ENCODE measurements around the gene KAZN.

Gene KAZN

DNA sequence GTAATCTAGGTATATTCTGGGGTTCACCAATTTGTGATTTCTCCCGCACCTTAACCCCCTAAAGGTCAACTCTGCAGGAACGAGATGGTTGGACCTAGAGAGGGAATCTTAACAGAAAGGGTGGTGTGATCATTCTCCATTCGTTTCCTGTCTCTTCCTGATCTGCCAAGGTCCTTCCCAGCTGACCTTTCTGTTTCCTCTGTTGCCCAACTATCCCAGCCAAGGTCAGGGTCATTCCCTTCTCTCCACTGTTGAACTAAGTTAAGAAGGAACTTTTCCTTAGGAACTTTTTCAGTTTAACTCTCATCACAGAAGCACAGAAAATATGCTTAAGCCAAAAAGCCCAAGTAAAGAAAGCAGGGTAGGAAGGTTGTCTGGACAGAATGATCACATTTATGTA is 49.3 kb downstream of the KAZN start:
- DNase-seq (ENCODE audit: low read depth): no peak

DNA sequence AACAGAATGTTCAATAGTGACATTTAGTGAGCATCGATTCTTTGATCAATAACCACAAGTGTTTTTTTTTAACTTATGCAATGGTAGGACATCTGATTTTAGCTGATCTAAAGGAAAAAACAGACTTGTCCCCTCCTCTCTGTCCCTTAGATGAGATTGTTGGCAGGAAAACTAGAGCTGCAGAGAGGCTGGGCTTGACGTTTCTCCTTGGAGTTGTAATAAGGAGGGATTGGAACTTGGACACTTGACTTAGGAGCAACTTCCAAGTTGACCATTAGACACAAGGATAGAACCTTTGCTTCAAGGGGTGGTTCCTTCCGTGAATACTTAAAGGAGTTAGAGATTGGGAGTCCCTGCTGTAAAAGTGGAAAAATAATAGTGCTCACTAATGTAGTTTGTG is 49.9 kb downstream of the KAZN start:
- DNase-seq (ENCODE audit: low read depth): no peak

DNA sequence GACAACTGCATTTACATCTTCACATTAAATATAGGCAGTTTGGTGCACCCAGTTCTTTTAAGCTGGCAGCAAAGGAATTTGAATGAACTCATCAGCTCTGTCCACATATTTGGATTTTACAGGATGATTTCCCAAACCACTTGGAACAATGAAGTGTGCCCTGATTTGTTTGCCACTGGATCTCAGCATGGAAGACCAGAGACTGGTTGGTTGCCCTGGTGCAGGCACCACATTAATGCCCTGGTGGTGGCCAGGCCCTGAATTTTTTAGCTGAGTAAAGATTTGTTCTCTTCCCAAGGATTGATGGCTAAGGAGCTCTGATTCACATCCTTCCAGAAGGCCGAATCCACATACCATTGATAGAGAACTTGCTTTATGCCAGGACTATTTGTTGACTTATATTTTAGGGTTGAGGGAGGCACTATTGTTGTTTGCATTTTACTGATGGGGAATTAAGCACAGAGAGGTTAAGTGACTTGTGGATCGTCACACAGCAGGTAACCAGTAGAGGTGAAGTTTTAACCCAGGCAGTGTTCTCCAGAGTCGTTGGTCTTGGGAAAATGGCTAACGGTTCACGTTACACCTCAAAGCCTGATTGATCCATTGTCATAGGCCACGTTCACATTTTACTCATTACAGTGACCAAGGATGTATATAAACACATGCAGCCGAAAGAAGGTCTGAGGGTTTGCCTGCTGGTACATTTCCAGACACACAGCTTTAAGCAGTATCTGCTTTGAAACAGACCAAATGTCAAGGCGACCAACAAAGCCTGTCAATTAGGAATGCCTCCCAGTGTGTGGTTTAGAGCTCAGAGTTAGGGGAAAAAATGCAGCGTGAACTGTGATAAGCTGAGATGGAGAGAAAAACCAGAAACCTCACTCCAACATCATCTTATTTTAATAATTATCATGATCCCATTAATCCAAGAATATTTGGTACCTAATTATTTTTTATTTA is 50.7 kb downstream of the KAZN start:
- DNase-seq (ENCODE audit: low read depth): no peak

DNA sequence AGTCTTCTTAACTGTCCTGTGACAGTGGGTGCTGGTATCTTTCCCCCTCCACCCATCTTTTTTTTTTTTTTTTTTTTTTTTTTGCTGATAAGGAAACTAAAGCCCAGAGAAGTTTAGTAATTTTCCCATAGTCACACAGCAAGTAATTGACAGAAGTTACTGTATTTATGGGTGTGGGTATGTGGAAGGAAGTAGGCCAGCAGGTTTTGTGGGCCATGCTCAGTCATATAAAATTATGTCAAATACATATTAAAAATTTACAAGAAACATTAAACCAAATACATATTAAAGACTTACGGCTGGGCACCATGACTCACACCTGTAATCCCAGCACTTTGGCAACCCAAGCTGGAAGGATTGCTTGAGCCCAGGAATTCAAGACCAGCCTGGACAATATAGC is 51.5 kb downstream of the KAZN start:
- DNase-seq (ENCODE audit: low read depth): no peak

DNA sequence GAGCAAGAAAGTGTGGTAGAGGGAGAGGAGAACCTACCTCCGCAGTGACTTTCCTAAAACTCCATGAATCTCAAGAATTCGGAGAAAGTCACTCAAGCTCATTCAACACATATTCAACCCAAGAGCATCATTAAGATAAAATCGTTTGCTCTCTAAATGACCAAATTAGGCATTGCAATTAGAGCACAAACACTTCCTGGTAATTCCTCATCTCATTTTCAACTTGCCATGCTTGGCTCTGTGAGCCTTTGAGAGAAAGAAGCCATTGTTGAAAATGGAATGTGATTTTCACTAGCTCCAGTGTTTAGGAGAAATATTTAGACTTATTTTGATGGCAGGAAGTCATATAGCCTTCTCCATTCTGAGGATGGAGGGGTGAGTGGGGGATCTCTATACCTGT is 52.5 kb downstream of the KAZN start:
- no peak for DNase-seq (ENCODE audit: low read depth)

DNA sequence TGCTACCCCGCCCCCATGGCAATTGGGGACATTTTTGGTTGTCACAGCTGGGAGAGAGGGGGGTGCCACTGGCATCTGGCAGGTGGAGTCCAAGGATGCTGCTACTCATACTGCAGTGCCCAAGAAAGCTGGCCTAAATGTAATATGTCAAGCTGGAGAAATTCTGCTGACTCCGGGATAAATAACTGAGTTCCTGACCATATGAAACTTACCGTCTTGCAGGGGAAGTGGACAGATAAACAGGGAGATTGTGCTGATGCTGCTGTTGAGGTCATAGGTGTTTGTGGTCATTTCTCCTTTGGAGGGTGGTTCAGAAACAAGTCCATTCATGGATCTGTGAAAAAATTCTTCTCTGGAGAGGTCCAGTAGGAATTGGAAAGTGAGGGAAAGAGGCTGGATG is 54.4 kb downstream of the KAZN start:
- no peak for DNase-seq (ENCODE audit: low read depth)

DNA sequence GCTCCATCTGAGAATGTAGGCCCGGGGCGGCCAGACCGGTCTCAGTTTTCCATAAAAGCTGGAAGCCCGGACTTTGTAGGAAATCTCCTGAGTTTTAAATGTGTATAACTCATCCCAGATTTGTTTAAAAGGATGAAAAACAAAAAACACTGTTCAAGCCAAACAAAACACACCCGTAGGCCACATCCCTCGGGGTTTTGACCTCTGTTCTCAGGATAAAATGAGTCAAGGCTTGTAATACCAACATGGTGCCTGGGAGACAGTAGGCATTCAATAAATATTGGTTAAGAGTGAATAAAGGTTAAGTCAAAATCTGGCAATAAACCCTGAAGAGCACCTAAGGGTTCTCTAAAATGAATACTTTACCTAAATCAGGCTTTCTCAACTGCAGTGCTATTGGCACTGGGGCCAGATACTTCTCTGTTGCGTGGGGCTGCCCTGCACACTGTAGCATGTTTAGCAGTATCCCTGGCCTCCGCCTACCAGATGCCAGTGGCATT is 55.0 kb downstream of the KAZN start:
- no peak for DNase-seq (ENCODE audit: low read depth)

DNA sequence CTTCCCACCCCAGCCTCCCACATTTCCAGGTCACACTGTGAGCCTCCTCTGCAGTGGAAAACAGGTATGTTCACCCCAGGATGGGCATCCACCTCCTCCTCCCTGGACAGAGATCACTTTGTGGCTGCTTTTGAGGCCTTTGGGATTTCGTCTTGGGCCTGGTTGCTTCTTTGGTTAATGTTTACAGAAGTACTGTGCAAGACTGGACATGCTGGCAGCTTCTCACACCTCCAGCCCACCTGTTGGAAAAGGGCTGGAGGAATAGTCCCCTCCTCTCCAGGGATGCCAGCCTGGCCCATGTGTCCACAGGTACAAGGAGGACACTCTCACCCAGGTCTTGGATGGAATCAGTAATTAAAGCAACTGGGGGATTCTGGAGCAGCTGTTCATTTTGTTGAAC is 56.1 kb downstream of the KAZN start:
- DNase-seq (ENCODE audit: low read depth): no peak

DNA sequence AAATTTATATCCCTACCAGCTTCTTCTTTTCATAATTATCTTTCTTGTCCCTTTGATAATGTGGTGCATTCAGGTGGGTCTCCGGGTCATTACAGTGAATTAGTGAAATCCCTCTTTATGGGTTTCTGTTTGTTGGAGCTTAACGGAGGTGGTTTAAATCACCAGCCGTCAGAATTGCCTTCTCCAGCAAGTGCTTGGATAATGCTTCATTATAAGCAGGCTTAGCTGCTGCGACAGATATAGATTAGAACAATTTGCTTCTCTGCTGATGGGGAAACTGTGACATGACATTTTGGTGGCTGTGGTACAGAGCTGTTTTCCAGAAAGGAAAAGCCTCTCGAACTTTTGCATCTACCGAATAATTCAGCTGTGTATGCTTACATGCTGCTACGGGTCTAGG is 56.9 kb downstream of the KAZN start:
- DNase-seq (ENCODE audit: low read depth): no peak

DNA sequence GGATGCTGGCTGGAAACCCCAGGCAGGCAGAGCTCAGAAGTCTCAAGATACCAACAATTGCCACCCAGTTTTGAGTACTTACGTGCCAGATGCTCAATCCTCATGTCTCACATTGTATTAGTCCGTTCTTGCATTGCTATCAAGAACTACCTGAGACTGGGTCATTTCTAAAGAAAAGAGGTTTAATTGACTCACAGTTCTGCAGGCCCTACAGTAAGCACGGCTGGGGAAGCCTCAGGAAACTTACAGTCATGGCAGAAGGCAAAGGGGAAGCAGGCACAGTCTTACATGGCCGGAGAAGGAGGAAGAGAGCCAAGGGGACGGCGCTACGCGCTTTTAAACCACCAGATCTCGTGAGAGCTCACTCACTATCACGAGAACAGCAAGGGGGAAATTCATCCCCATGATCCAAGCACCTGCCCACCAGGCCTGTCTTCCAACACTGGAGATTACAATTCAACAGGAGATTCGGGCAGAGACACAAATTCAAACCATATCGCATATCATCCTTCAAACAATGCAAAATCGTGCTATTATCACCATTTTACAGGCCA is 58.0 kb downstream of the KAZN start:
- no peak for DNase-seq (ENCODE audit: low read depth)

DNA sequence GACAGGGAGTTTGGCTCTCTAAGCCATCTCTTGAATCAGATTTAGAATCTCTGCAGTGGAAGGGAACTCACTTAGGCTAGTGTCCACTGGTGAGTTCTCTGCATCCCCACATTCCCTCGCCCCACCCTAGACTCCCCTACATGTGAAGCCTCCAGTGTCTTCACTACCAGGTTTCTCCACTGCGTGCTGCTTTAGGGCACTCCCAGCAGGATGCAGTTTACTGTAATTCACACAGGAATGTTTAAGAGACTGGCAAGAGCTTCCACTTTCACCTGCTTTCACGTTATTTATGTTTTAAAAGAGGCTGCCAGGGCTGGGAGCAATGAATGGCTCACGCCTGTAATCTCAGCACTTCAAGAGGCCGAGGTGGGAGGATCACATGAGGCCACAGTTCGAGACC is 60.2 kb downstream of the KAZN start:
- no peak for DNase-seq (ENCODE audit: low read depth)

DNA sequence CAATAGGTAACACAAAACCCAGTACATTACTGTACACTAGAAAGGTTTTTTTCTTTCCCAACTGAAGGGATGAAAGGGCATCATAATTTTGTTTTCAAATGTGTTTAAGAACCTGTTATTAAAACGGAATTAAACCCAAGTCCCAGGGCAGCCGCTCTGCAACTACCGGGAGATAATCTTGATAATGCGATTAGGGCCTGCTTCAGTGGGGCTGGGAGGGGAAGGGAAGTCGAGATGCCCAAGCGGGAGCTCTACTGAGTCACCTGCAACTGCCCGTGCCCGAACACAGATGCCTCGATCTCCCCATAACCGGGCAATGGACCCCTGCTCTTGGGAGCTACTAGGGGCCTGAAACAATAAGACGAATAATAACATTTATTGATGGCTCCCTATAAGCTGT is 61.4 kb downstream of the KAZN start:
- DNase-seq (ENCODE audit: low read depth): no peak

DNA sequence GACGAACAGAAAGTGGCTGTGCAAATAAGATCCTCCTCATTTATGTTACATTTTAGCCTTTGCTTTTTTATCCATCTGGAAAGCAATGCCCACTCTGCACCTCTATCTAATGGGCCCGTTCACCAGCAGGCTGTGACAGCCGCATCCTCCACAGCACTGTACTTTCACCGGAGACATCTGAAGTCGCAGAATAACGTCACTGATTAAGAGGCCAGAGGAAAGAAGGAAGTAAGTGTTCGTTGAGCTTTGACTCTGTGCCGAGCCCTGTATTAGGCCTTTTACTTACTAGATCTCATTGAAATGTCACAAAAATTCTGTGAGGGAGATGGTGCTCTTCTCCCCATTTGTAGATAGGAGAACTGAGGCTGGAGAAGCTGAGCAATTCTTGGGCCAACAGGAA is 62.3 kb downstream of the KAZN start:
- no peak for DNase-seq (ENCODE audit: low read depth)

DNA sequence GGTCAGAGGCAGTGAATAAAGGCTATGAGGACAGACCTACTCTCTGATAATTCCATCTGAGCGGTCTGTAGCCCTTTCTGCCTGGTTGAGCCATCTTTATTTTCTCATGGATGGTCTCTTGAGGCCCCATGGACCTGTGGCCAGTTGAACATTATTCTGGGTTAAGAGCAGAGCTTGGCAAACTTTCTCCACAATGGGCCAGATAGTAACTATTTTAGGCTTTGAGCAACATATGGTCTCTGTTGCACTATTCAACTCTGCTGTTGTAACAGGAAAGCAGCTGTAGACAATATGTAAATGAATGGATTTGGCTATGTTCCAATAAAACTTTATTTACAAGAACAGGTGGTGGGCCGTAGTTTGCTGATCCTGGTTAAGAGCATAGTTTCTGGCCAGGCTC is 62.7 kb downstream of the KAZN start:
- DNase-seq (ENCODE audit: low read depth): no peak

DNA sequence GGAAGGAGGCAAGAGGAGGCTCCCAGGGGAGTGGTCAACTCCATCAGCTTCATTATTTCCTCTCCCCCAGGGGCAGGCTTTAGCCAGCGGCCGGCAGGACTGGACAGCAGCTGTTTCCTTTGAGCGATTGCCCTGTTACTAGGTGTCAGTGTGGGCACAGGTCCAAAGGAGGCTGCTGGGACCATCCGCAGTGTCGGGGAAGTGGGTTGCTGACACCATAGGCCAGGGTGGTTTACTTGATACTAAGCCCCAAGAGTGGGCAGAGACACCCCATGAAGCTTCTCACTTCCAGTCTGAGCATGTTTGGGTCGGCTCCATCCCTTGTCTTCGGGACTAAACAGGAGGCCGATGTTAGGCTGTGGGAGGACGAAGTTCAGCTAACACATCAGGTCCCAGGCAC is 63.6 kb downstream of the KAZN start:
- DNase-seq (ENCODE audit: low read depth): no peak

DNA sequence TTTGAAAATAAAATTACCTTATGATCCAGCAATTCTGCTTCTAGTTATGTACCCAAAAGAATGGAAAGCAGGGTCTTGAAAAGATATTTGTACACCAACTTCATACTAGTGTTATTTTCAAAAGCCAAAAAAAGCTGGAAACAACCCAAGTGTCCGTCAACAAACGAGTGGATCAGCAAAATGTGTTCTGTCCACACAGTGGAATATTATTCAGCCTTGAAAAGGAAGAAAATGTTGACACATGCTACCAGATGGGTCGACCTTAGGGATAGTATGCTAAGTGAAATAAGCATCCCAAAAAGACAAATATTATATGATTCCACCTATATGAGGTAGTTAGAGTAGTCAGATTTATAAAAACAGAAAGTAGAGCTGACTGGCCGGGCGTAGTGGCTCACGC is 65.3 kb downstream of the KAZN start:
- DNase-seq (ENCODE audit: low read depth): no peak

DNA sequence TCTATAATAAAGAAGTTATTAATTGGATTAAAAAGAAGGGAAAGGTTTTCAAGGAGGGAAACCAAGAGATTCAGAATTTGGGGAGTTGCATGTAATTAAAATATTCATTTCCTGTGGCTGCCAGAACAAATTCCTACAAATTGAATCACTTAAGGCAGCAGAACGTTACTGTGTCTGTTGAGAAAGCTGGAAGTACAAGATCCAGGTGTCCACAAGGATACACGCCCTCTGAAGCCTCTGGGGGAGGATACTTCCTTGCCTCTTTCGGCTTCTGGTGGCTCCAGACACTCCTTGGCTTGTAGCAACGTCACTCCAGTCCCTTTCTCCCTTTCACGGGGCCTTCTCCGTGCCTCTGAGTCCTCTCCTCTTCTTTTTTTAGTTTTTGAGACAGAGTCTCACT is 67.9 kb downstream of the KAZN start:
- no peak for DNase-seq (ENCODE audit: low read depth)

DNA sequence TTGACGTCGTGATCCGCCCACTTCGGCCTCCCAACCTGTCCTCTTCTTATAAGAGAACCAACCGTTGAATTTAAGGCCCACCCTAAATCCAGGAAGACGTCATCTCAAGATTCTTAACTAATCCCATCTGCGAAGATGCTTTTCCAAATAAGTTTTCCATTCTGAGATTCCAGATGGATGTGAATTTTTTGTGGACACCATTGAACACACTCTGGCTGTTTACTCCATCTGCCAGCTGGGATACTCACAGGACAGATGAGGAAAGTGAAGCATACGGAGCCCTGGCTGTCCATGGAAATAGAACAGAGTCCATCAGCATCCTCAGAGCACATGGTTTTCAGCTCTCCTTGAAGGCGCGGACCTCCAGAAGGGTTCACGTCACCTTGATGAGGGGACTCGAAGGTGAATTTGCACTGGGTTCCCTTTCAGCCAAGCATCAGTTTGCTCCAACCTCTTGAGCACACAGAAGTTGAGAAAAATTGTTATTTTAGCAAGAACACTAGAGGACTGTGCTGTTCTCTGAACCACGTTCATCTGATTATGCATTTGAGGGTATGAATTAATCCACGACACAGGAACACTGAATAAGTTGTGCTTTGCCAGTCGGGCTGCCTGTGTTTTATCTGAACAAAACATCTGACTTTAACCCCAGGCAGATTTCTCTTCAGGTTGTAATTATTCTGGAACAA is 68.6 kb downstream of the KAZN start:
- DNase-seq (ENCODE audit: low read depth): no peak

DNA sequence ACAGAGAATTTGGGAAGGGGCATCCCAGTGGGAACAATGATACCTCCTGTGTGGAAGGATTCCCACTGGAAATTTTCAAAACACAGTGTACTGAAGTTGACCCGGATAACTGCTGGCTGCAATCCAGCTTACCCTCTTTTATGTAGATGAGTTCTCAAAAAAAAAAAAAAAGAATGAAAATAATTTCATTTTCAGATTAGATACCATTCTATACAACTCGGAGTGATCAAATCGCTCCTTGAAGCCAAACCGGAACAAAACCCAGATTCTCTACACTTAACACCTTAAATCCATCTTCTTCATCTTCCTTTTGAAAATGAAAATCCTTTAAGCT is 69.1 kb downstream of the KAZN start:
- DNase-seq (ENCODE audit: low read depth): no peak

DNA sequence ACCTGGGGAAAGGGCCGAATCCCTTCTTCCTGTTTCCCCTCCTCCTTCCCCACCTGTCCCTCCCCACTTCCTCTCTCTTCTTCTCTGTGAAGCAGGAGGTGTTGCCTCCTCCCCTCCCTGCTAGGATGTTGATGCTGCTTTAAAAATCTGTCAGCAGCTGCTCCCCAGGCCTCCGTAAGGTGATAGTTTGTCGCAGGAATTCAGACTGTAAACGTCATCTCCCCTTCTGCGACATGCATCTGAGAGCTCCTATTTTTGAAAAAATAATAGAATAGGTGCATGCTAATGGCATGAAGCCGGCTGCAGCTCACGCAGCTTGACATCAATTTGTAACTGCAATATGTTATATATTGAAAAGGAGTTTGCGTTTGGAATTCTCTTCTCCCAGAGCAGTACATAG is 70.1 kb downstream of the KAZN start:
- no peak for DNase-seq (ENCODE audit: low read depth)

DNA sequence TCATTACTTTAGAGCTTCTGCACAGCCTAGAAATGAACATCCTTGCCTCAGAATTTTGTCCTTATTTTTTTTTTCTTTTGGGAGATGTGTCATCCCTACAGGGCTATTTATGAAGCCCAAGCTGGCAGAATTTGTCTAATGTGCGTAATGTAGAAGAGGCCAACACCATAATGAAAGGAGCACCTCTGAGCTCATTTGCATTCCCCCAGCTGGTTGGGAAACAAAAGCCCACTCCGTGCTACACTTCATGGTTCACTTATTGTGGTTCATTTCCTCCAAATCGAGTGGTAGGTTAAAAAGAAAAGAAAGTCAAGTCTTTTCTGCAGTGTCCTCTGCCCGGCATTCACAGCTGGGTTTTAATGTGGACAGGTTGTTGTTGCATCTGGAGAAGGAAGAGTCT is 73.5 kb downstream of the KAZN start:
- no peak for DNase-seq (ENCODE audit: low read depth)

DNA sequence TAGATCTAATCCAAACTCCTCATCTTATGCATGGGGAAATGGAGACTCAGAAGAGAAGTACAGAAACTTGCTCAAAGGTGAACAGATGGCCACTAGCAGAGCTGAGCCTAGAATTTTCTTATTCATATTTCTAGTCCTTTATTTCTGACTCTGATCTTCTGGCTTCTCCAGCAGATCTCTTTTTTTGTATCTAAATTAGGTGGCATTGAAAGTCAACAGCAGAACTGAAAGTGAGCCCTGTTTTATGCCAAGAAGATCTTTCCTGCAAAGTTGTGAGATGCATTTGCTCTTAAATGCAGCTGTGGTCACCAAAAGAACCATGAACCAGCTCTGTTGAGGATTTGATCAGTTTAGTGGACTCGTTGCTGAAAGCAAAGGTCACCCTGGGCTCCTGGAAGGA is 75.5 kb downstream of the KAZN start:
- no peak for DNase-seq (ENCODE audit: low read depth)

DNA sequence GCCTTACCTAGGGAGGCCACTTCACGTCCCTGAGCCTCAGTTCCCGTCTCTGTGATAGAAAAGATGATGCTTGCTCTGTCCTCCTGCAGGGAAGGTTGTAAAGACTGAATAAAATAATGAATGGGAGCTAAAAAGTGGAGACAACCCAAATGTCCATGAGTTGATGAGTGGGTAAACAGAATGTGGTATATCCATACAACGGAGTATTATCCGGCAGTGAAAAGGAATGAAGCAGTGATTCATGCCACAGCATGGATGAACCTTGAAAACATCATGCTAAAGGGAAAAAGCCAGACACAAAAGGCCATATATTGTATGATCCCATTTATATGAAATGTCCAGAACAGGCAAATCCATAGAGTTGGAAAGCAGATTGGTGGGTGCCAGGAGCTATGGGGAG is 77.9 kb downstream of the KAZN start:
- DNase-seq (ENCODE audit: low read depth): no peak
